Endothelial cell of umbilical vein (primary cell): ENCODE data around the gene DUS2. TPM values are rescaled to one million over a fixed set of nuclear protein-coding genes. Genes with fewer than 3 reads are reported as not detected.

Experiments
- BruUV-seq: library from RNA; stranded (reverse); fragments of 400-500 nt; replicated peaks from 2 replicates; lab custom pipeline; 2021; lab: Mats Ljungman, UMichigan
- CTCF ChIA-PET: fragments of 300-600, 350-600 bp; sonication (Branson Sonifier 250); formaldehyde crosslinking; loops from one replicate; lab custom pipeline; 2021; ENCODE audit warnings: antibody characterized with exemption, inconsistent platforms; lab: Charles Lee
- POLR2A ChIA-PET: fragments of 300-600, 350-600 bp; sonication (Branson Sonifier 250); formaldehyde crosslinking; loops from one replicate; lab custom pipeline; 2021; ENCODE audit warnings: antibody characterized with exemption, inconsistent platforms; lab: Charles Lee
- DNase-seq: peaks from one replicate; pipeline ENCODE4 v3.0.0-alpha.2; 2011; ENCODE audit warnings: low read depth, low spot score
- FAIRE-seq: peaks from 2 replicates; lab custom pipeline; 2011; peaks lifted over from hg19 to GRCh38; lab: Jason Lieb, UNC
- H2AFZ ChIP-seq: 2 replicates; pipeline ENCODE4 v1.6.0; 2012; ENCODE audit warnings: low read depth, low read length, control low read depth, inconsistent platforms
- H3K27ac ChIP-seq: 2 replicates; pipeline ENCODE4 v1.5.1; 2011; ENCODE audit warnings: low read depth, mild to moderate bottlenecking, control low read depth, low read length, moderate library complexity; ENCODE audit not compliant: insufficient read depth
- H3K27me3 ChIP-seq, 2 experiments: 2 replicates each; pipeline versions ENCODE4 v1.6.0 to v1.6.1; 2011; ENCODE audit warnings: low read length in 2 of 2, mixed read lengths in 1 of 2; ENCODE audit not compliant: control insufficient read depth in 2 of 2, insufficient read depth in 2 of 2
- H3K36me3 ChIP-seq, 2 experiments: 2 replicates in 1 of 2; 3 replicates in 1 of 2; pipeline ENCODE4 v1.5.1; 2011; ENCODE audit warnings: low read length in 2 of 2, mild to moderate bottlenecking in 1 of 2, moderate library complexity in 1 of 2; ENCODE audit not compliant: control insufficient read depth in 2 of 2, insufficient read depth in 2 of 2; ENCODE audit errors: extremely low read depth in 1 of 2
- H3K4me1 ChIP-seq: 3 replicates; pipeline ENCODE4 v1.5.1; 2011; ENCODE audit warnings: mild to moderate bottlenecking, low read length; ENCODE audit not compliant: control insufficient read depth, insufficient read depth; ENCODE audit errors: extremely low read depth
- H3K4me2 ChIP-seq: 2 replicates; pipeline ENCODE4 v1.6.1; 2011; ENCODE audit warnings: low read length, control low read depth, mixed read lengths; ENCODE audit not compliant: insufficient read depth
- H3K4me3 ChIP-seq, 3 experiments: fragments of 200-600 bp in 1 of 3; sonication (generic), shearing (Covaris generic) in 1 of 3; replicated peaks in 1 of 3; 2 replicates each; pipeline ENCODE4 v1.5.1; 2011 to 2016; ENCODE audit warnings: control low read depth in 3 of 3, low read length in 3 of 3, mild to moderate bottlenecking in 2 of 3, inconsistent platforms in 1 of 3, low read depth in 1 of 3, moderate library complexity in 1 of 3; ENCODE audit not compliant: insufficient read depth in 1 of 3
- H3K79me2 ChIP-seq: 2 replicates; pipeline ENCODE4 v1.6.0; 2012; ENCODE audit warnings: low read length, inconsistent platforms; ENCODE audit not compliant: control insufficient read depth, insufficient read depth
- H3K9ac ChIP-seq: replicated peaks from 2 replicates; pipeline ENCODE3; 2011; ENCODE audit warnings: low read length, control low read depth; ENCODE audit not compliant: insufficient read depth; ENCODE audit errors: extremely low read depth
- H3K9me1 ChIP-seq: replicated peaks from 3 replicates; pipeline ENCODE4 v1.6.0; 2011; ENCODE audit warnings: mild to moderate bottlenecking, low read length; ENCODE audit not compliant: control insufficient read depth, insufficient read depth; ENCODE audit errors: extremely low read depth
- H3K9me3 ChIP-seq: replicated peaks from 2 replicates; pipeline ENCODE4 v1.5.1; 2012; ENCODE audit warnings: low read length, inconsistent platforms; ENCODE audit not compliant: control insufficient read depth, insufficient read depth
- H4K20me1 ChIP-seq: replicated peaks from 2 replicates; pipeline ENCODE3; 2011; ENCODE audit warnings: mild to moderate bottlenecking, low read length; ENCODE audit not compliant: control insufficient read depth, insufficient read depth; ENCODE audit errors: extremely low read depth
- EZH2 ChIP-seq: IDR thresholded peaks from 2 replicates; pipeline ENCODE4 v1.6.1; 2012; ENCODE audit warnings: borderline replicate concordance, low read depth, mild to moderate bottlenecking, moderate library complexity, low read length, inconsistent platforms; ENCODE audit not compliant: severe bottlenecking
- FOS ChIP-seq: IDR thresholded peaks from 2 replicates; pipeline ENCODE4 v1.6.1; 2011; ENCODE audit warnings: mild to moderate bottlenecking, low read length, moderate library complexity, borderline replicate concordance; ENCODE audit not compliant: insufficient read depth
- GATA2 ChIP-seq: IDR thresholded peaks from 2 replicates; pipeline ENCODE4 v1.7.0; 2011; ENCODE audit warnings: low read depth, mild to moderate bottlenecking, moderate library complexity, mixed read lengths, low read length; ENCODE audit not compliant: insufficient read length, insufficient read depth
- JUN ChIP-seq: IDR thresholded peaks from 2 replicates; pipeline ENCODE4 v1.6.1; 2011; ENCODE audit warnings: borderline replicate concordance, low read depth; ENCODE audit not compliant: insufficient read length, insufficient read depth
- MYC ChIP-seq: IDR thresholded peaks from one replicate; pipeline ENCODE4 v1.6.1; 2011; ENCODE audit warnings: mild to moderate bottlenecking, low read depth, low read length
- POLR2A ChIP-seq: IDR thresholded peaks from 2 replicates; pipeline ENCODE4 v1.6.1; 2012; ENCODE audit warnings: low read depth, mild to moderate bottlenecking, control low read depth, low read length
- POLR2AphosphoS5 ChIP-seq: IDR thresholded peaks from 2 replicates; pipeline ENCODE4 v1.6.1; 2012; ENCODE audit warnings: low read depth, mild to moderate bottlenecking, control low read depth, low read length, moderate library complexity; ENCODE audit not compliant: insufficient read depth
- dilution Hi-C: fragments of 300-500 bp; cut with MboI; formaldehyde crosslinking; loops from one replicate; pipeline ENCODE4 v1.15.0; 2019; ENCODE audit warnings: low sequenced_read_pairs; ENCODE audit not compliant: extremely low pct_ligation_motif_present
- intact Hi-C: fragments of 100-400 bp; cut with micrococcal nuclease; formaldehyde crosslinking; loops from one replicate; pipeline ENCODE4 v1.10.0; 2022
- polyA plus RNA-seq, 4 experiments: library from polyadenylated mRNA; depleted of rRNA in 3 of 4; stranded (reverse) in 3 of 4; unstranded in 1 of 4; fragments of >200 nt; gene quantifications; 2 replicates each; pipeline versions ENCODE4 v1.2.1 to v1.2.3, GENCODE V29; 2011 to 2012; ENCODE audit warnings: missing spikeins in 1 of 4
- total RNA-seq: library from RNA; stranded (reverse); gene quantifications from 2 replicates; pipeline ENCODE4 v1.2.3, GENCODE V29; 2021
- TF ChIP-seq, protein P1 (sequence below), 2 donors: IDR thresholded peaks; 1 replicate in 1 of 2; 2 replicates in 1 of 2; pipeline ENCODE4 v1.5.1; 2011; ENCODE audit warnings: low read length in 2 of 2, mild to moderate bottlenecking in 2 of 2, moderate library complexity in 2 of 2, control low read depth in 1 of 2, inconsistent platforms in 1 of 2, low read depth in 1 of 2; ENCODE audit not compliant: insufficient read depth in 1 of 2; ENCODE audit errors: extremely low read depth in 1 of 2
- TF ChIP-seq, protein P2 (sequence below): IDR thresholded peaks from 2 replicates; pipeline ENCODE4 v1.6.1; 2011; ENCODE audit not compliant: insufficient read depth, insufficient read length

The DUS2 gene
- total and polyA plus RNA-seq, 2 donors (not counting 3 experiments of a cell fraction or from before 2014, with no cell fraction given), result 16.4 to 21.7 TPM

DNA sequence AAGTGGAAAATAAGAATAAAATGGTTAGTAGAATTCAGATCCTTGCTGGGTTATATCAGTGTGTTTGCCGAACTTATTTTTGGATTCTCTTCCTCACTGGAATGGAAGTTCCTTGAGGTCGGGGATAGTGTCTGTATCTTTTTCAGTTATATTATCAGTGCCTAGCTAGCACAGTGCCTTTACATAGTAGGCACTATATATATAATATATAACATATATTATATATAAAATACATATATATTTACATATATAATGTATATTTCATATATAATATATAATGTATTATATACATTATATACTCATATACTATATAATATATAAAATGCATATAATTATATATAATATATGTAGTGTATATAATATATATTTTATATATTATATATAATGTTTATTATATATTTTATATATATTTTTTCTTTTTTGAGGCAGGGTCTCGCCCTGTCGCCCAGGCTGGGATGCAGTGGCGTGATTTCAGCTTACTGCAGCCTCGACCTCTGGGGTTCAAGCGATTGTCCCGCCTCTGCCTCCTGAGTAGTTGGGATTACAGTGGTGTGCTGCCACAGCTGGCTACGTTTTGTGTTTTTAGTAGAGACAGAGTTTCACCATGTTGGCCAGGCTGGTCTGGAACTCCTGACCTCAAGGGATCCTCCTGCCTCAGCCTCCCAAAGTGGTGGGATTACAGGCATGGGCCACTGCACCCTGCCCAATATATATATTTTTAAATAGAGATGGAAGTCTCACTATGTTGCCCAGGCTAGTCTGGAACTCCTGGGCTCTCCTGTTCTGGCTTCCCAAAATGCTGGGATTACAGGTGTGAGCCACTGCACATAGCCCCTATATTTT is 65.3 kb downstream of the DUS2 start:
- peaks cover 70% of the 10 kb centered on the region for H3K79me2 ChIP-seq
- BruUV-seq, result no TSS peak
- no peak for DNase-seq
- H3K27me3 ChIP-seq, result no peaks in the 10 kb centered on the region
- peak overlapping the region; percentile 91 for H3K4me2 ChIP-seq
- no peak overlapping the region for H2AFZ ChIP-seq
- peaks cover 25% of the 10 kb centered on the region for H3K4me1 ChIP-seq
- H3K27ac ChIP-seq, result no peak overlapping the region
- no peaks in the 10 kb centered on the region for H3K36me3 ChIP-seq
- dilution Hi-C loops, result no loop called here
- no peak overlapping the region for H3K9ac ChIP-seq
- ChIA-PET CTCF (interaction anchor here (1.2 kb wide), 1 partner anchor 142 kb away, joined by 3 read pairs; no protein-coding TSS in a partner anchor), POLR2A (no interaction called here)
- no peak for FAIRE-seq
- no peaks in the 10 kb centered on the region for H3K9me1 ChIP-seq
- no peaks in the 10 kb centered on the region for H3K9me3 ChIP-seq
- peaks cover 2% of the 10 kb centered on the region for H4K20me1 ChIP-seq
- intact Hi-C loops, result loop anchor here (5.0 to 10.0 kb wide), 2 partner anchors 39 to 236 kb away; no protein-coding TSS in a partner anchor
- TF ChIP-seq, protein P1, sequence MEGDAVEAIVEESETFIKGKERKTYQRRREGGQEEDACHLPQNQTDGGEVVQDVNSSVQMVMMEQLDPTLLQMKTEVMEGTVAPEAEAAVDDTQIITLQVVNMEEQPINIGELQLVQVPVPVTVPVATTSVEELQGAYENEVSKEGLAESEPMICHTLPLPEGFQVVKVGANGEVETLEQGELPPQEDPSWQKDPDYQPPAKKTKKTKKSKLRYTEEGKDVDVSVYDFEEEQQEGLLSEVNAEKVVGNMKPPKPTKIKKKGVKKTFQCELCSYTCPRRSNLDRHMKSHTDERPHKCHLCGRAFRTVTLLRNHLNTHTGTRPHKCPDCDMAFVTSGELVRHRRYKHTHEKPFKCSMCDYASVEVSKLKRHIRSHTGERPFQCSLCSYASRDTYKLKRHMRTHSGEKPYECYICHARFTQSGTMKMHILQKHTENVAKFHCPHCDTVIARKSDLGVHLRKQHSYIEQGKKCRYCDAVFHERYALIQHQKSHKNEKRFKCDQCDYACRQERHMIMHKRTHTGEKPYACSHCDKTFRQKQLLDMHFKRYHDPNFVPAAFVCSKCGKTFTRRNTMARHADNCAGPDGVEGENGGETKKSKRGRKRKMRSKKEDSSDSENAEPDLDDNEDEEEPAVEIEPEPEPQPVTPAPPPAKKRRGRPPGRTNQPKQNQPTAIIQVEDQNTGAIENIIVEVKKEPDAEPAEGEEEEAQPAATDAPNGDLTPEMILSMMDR (IDR thresholded peaks at IDR 0.05; ENCODE audit: extremely low read depth in 1 of 2, insufficient read depth in 1 of 2, low read depth in 1 of 2, low read length in 2 of 2), result no peak
- TF ChIP-seq MYC, result no peak
- TF ChIP-seq, protein P2, sequence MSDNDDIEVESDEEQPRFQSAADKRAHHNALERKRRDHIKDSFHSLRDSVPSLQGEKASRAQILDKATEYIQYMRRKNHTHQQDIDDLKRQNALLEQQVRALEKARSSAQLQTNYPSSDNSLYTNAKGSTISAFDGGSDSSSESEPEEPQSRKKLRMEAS, result no peak
- no peak for TF ChIP-seq JUN
- TF ChIP-seq POLR2AphosphoS5, result no peak
- no peak for TF ChIP-seq GATA2
- no peak for TF ChIP-seq POLR2A
- TF ChIP-seq FOS, result no peak
- TF ChIP-seq EZH2, result no peak
- no peak overlapping the region for H3K4me3 ChIP-seq
